Effector CD8-positive, alpha-beta T cell (primary cell): Measurements from ENCODE around the gene NDUFB1.

ENCODE experiments used
- DNase-seq: peaks from one replicate; lab custom pipeline; 2025; lab: John Stamatoyannopoulos, UW
- total RNA-seq, 4 experiments: gene quantifications; one replicate each; lab custom pipeline; 2026; lab: John Stamatoyannopoulos, UW

Gene NDUFB1
- total RNA-seq = 28.1 to 39.3 (median 28.3) reads per million in 4 experiments

- DNase-seq = peak; percentile 72
Measured at GRCh38 chr14:92121670-92122350, at the start of gene NDUFB1, which contains the start of gene CPSF2. Gene NDUFB1, minus strand, starts transcription at chr14:92121706. Its CDS starts 4,069 bp downstream, at chr14:92117637. Gene CPSF2, plus strand, starts transcription at chr14:92121969. Its CDS starts 9,016 bp downstream, at chr14:92130985.

GRCh38 chr14:92164958-92165357, 43.5 kb upstream of the NDUFB1 start:
- DNase-seq = no peak

- no peak for DNase-seq
Measured at GRCh38 chr14:92161521-92161920, 40.0 kb upstream of the NDUFB1 start.

- no peak for DNase-seq
Measured at GRCh38 chr14:92160619-92161018, 39.1 kb upstream of the NDUFB1 start.

- DNase-seq = no peak
Measured at GRCh38 chr14:92154283-92154942, 32.9 kb upstream of the NDUFB1 start.

- DNase-seq = no peak
Measured at GRCh38 chr14:92153581-92153980, 32.1 kb upstream of the NDUFB1 start.

- no peak for DNase-seq
Measured at GRCh38 chr14:92144708-92145107, 23.2 kb upstream of the NDUFB1 start.

- DNase-seq = no peak
Measured at GRCh38 chr14:92143962-92144361, 22.5 kb upstream of the NDUFB1 start.

GRCh38 chr14:92143309-92143708, 21.8 kb upstream of the NDUFB1 start:
- no peak for DNase-seq

GRCh38 chr14:92135269-92135668, 13.8 kb upstream of the NDUFB1 start:
- DNase-seq = no peak

GRCh38 chr14:92134456-92134855, 12.9 kb upstream of the NDUFB1 start:
- no peak for DNase-seq

GRCh38 chr14:92122761-92123160, 1.3 kb upstream of the NDUFB1 start:
- DNase-seq = no peak

- no peak for DNase-seq
Measured at GRCh38 chr14:92122351-92122677, 808 bp upstream of the NDUFB1 start.

GRCh38 chr14:92121207-92121669, 268 bp downstream of the NDUFB1 start:
- no peak for DNase-seq

GRCh38 chr14:92109490-92109889, 12.0 kb downstream of the NDUFB1 start:
- DNase-seq = no peak

GRCh38 chr14:92108345-92109254, 12.9 kb downstream of the NDUFB1 start:
- peak; percentile 10 for DNase-seq

- peak; percentile 93 for DNase-seq
Measured at GRCh38 chr14:92106143-92106926, 15.2 kb downstream of the NDUFB1 start, which contains the start of gene ATXN3. Gene ATXN3, minus strand, starts transcription at chr14:92106582. Its CDS starts 30 bp downstream, at chr14:92106552.

GRCh38 chr14:92105893-92106142, 15.7 kb downstream of the NDUFB1 start:
- no peak for DNase-seq

GRCh38 chr14:92105073-92105892, 16.2 kb downstream of the NDUFB1 start:
- no peak for DNase-seq

- DNase-seq = no peak
Measured at GRCh38 chr14:92103363-92103989, 18.0 kb downstream of the NDUFB1 start.
